Duodenal mucosa (tissue), 2 donors: Measurements from ENCODE around the gene PLD1.
A peak's percentile ranks its signal among the peaks of the same experiment; 100 is the strongest.

Experiments
- H3K27ac ChIP-seq: one replicate; pipeline ENCODE4 v1.7.0; 2013; ENCODE audit warnings: low read depth, low read length
- H3K27me3 ChIP-seq, 2 donors: one replicate each; pipeline ENCODE4 v1.7.0; 2013; ENCODE audit warnings: low read length in 2 of 2, control low read depth in 1 of 2; ENCODE audit not compliant: insufficient read depth in 2 of 2, control insufficient read depth in 1 of 2
- H3K36me3 ChIP-seq, 2 donors: one replicate each; pipeline ENCODE4 v1.7.0; 2013; ENCODE audit warnings: low read length in 2 of 2, control low read depth in 1 of 2; ENCODE audit not compliant: insufficient read depth in 2 of 2, control insufficient read depth in 1 of 2
- H3K4me1 ChIP-seq, 2 donors: one replicate each; pipeline ENCODE4 v1.7.0; 2013; ENCODE audit warnings: low read length in 2 of 2, control low read depth in 1 of 2; ENCODE audit not compliant: insufficient read depth in 2 of 2, control insufficient read depth in 1 of 2
- H3K4me3 ChIP-seq, 2 donors: one replicate each; pipeline ENCODE4 v1.7.0; 2013; ENCODE audit warnings: low read length in 2 of 2, low read depth in 1 of 2
- H3K9ac ChIP-seq, 2 donors: one replicate each; pipeline ENCODE4 v1.7.0; 2013; ENCODE audit warnings: low read length in 2 of 2, low read depth in 1 of 2
- H3K9me3 ChIP-seq, 2 donors: one replicate each; pipeline ENCODE4 v1.7.0; 2013; ENCODE audit warnings: low read length in 2 of 2, control low read depth in 1 of 2; ENCODE audit not compliant: control insufficient read depth in 1 of 2

PLD1 gene

GRCh38 chr3:171765511-171765887 is 44.8 kb downstream of the PLD1 start:
- no peak overlapping the region for H3K27ac ChIP-seq
- H3K4me1 ChIP-seq = peaks cover 18 to 28% of the 10 kb centered on the region in 2 donors
- no peaks in the 10 kb centered on the region for H3K36me3 ChIP-seq

GRCh38 chr3:171763392-171763791 is 46.9 kb downstream of the PLD1 start:
- Histone ChIP-seq H3K4me1 (peaks cover 21 to 41% of the 10 kb centered on the region in 2 donors), H3K9me3 (no peaks in the 10 kb centered on the region), H3K4me3 (no peak overlapping the region), H3K9ac (no peak overlapping the region), H3K27ac (no peak overlapping the region), H3K36me3 (no peaks in the 10 kb centered on the region), H3K27me3 (no peaks in the 10 kb centered on the region)

More at GRCh38 chr3:171765511-171765887, 44.8 kb downstream of the PLD1 start:
- Histone ChIP-seq H3K27me3 (no peaks in the 10 kb centered on the region), H3K4me3 (no peak overlapping the region), H3K9me3 (no peaks in the 10 kb centered on the region), H3K9ac (no peak overlapping the region)

- no peaks in the 10 kb centered on the region for H3K36me3 ChIP-seq
- no peak overlapping the region for H3K9ac ChIP-seq
- no peaks in the 10 kb centered on the region for H3K27me3 ChIP-seq
- no peak overlapping the region for H3K27ac ChIP-seq
- H3K4me3 ChIP-seq = no peak overlapping the region
- peaks cover 28 to 59% of the 10 kb centered on the region in 2 donors for H3K4me1 ChIP-seq
- H3K9me3 ChIP-seq = no peaks in the 10 kb centered on the region
These were observed 49.8 kb downstream of the PLD1 start for GRCh38 chr3:171760477-171760876.

GRCh38 chr3:171758109-171758508 is 52.2 kb downstream of the PLD1 start:
- Histone ChIP-seq H3K9me3 (no peaks in the 10 kb centered on the region), H3K36me3 (no peaks in the 10 kb centered on the region), H3K27me3 (no peaks in the 10 kb centered on the region), H3K9ac (no peak overlapping the region), H3K4me1 (peaks cover 44 to 77% of the 10 kb centered on the region in 2 donors), H3K27ac (no peak overlapping the region), H3K4me3 (no peak overlapping the region)

GRCh38 chr3:171757361-171758034 is 52.8 kb downstream of the PLD1 start:
- H3K4me3 ChIP-seq = no peak overlapping the region
- no peak overlapping the region for H3K27ac ChIP-seq
- H3K36me3 ChIP-seq = no peaks in the 10 kb centered on the region
- H3K9me3 ChIP-seq = no peaks in the 10 kb centered on the region
- H3K4me1 ChIP-seq = peaks cover 44 to 77% of the 10 kb centered on the region in 2 donors
- H3K9ac ChIP-seq = no peak overlapping the region
- no peaks in the 10 kb centered on the region for H3K27me3 ChIP-seq

GRCh38 chr3:171755656-171756055 is 54.6 kb downstream of the PLD1 start:
- no peak overlapping the region for H3K27ac ChIP-seq
- no peaks in the 10 kb centered on the region for H3K27me3 ChIP-seq
- H3K9ac ChIP-seq = no peak overlapping the region
- no peak overlapping the region for H3K4me3 ChIP-seq
- H3K36me3 ChIP-seq = no peaks in the 10 kb centered on the region
- no peaks in the 10 kb centered on the region for H3K9me3 ChIP-seq
- peaks cover 37 to 60% of the 10 kb centered on the region in 2 donors for H3K4me1 ChIP-seq

- Histone ChIP-seq H3K4me1 (peaks cover 37 to 54% of the 10 kb centered on the region in 2 donors), H3K4me3 (no peak overlapping the region), H3K36me3 (no peaks in the 10 kb centered on the region), H3K27me3 (no peaks in the 10 kb centered on the region), H3K9ac (no peak overlapping the region), H3K27ac (no peak overlapping the region), H3K9me3 (no peaks in the 10 kb centered on the region)
These were observed 55.2 kb downstream of the PLD1 start for GRCh38 chr3:171755015-171755589.

GRCh38 chr3:171753665-171754408 is 56.4 kb downstream of the PLD1 start:
- Histone ChIP-seq H3K27ac (no peak overlapping the region), H3K27me3 (no peaks in the 10 kb centered on the region), H3K4me3 (no peak overlapping the region), H3K9me3 (no peaks in the 10 kb centered on the region), H3K36me3 (no peaks in the 10 kb centered on the region), H3K9ac (no peak overlapping the region), H3K4me1 (peaks cover 41 to 55% of the 10 kb centered on the region in 2 donors)

GRCh38 chr3:171753025-171753472 is 57.2 kb downstream of the PLD1 start:
- peak overlapping the region; percentile 1 to 12 for H3K4me3 ChIP-seq
- no peaks in the 10 kb centered on the region for H3K27me3 ChIP-seq
- peaks cover 42 to 55% of the 10 kb centered on the region in 2 donors for H3K4me1 ChIP-seq
- no peak overlapping the region for H3K27ac ChIP-seq
- no peaks in the 10 kb centered on the region for H3K36me3 ChIP-seq
- H3K9me3 ChIP-seq = no peaks in the 10 kb centered on the region
- no peak overlapping the region for H3K9ac ChIP-seq

- Histone ChIP-seq H3K36me3 (no peaks in the 10 kb centered on the region), H3K4me1 (peaks cover 36 to 51% of the 10 kb centered on the region in 2 donors), H3K9me3 (no peaks in the 10 kb centered on the region), H3K27ac (no peak overlapping the region), H3K27me3 (no peaks in the 10 kb centered on the region), H3K9ac (no peak overlapping the region), H3K4me3 (no peak overlapping the region)
These were observed 58.0 kb downstream of the PLD1 start for GRCh38 chr3:171752329-171752728.
